Stimulated activated CD8-positive, alpha-beta memory T cell treated with anti-CD3 and anti-CD28 coated beads, Interleukin-4, amount 100 ng/mL, for 24 hours (primary cell): Measurements from ENCODE around the gene BAIAP2L2.

ENCODE experiments used
- DNase-seq: peaks from one replicate; pipeline ENCODE4 v3.0.0-alpha.2; 2020; ENCODE audit warnings: low read depth

Gene BAIAP2L2

DNA sequence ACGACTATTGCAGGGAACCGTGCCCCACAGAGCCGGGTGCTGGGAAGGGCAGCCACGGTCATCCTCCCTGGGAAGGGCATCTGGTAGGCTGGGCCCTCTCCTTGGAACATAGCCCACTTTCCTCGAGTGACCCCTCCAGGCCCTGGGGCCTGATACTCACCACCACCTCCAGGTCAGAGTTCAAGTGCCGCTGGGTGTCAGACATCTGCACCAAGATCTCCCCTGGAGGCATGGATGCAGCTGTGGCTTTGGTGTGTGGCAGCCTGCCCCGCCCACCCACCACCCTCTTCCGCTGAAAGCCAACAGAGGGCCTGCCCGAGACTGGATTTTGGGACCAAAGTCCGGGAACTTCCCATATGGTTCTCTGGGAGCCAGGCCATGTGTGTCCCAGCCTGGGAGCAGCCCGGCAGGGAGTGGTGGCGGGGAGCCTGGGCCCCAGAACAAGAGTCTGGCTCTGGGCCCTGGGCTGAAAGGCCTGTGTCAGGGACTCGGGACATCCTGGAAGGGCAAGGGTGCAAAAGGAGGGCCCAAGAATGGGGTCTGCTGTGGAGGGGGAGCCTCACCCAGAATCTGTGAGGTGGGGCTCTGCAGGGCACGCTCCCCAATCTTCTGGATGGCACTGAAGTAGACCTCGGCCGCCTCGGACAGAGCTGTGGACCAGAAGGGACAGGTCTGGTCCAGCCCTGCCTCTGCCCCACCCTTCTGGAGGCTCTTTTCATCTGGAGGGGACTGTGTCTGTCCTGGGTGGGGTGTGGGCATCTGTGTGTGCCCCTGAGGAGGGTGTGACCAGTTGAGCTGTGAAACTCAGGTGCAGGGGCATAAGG is 2.6 kb downstream of the BAIAP2L2 start:
- no peak for DNase-seq

DNA sequence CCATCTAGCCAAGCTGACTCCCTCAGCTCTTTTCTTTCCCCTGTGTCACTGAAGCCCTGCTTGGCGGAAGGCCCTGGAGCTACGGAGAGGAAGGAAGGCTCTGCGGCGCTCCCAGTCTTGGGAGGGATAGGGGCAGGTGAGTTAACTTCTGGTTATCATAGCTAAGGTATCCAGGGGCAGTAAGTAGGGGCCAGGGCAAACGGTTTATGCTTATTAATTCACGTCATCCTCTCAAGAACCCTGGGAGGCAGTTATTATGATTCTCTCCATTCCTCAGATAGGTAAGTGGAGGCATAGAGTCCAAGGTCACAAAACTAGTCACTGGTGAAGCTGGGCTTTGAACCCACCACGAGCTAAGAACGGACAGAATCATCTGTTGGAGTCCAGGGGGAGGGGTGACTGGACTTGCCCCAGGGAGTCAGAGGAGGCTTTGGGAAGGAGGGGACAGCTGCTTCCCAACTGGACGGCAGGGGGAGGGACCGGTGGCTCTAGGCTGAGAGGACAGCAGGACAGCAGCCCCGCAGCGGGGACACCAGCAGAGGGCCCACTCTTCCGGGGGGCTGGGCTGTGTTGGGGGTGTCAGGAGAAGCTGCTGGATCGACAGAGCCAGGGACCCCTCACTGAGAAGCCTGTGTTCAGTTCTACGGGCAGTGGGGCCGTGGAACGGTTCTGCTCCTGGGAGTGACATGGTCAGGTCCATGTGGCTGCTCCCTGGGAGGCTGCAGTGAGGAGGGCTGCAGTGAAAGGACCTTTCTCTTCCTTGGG is 3.5 kb downstream of the BAIAP2L2 start:
- no peak for DNase-seq

DNA sequence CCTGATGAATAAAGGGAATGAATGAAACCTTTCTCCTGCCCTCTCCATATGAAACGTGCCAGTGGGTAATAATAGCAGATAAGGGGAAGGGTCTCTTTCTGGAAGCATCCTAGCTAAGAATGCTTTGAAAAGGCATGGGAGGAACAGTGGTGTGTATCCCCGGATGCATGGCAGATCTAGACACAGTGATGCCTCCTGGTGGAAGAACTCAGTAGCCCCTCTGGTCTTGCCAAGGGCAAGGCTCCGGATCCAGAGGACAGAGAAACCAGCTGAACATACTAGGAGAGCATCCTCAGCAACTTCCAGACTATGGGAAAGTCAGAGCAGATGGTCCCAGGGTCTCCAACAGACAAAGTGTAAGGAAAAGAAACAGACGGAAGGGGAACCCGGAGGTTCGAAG is 6.4 kb downstream of the BAIAP2L2 start:
- DNase-seq: no peak

DNA sequence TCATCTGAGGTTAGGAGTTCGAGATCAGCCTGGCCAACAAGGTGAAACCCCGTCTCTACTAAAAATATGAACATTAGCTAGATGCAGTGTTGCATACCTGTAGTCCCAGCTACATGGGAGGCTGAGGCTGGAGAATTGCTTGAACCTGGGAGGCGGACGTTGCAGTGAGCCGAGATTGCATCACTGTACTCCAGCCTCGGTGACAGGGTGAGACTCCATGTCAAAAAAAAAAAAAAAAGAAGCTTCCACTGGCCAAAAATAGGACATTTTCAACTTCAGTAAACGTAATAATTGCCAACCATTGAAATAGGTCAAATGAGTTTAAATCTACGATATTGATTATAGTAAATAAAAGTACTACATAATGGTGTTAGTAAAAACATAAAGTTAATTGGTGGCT is 6.8 kb downstream of the BAIAP2L2 start:
- DNase-seq: no peak

DNA sequence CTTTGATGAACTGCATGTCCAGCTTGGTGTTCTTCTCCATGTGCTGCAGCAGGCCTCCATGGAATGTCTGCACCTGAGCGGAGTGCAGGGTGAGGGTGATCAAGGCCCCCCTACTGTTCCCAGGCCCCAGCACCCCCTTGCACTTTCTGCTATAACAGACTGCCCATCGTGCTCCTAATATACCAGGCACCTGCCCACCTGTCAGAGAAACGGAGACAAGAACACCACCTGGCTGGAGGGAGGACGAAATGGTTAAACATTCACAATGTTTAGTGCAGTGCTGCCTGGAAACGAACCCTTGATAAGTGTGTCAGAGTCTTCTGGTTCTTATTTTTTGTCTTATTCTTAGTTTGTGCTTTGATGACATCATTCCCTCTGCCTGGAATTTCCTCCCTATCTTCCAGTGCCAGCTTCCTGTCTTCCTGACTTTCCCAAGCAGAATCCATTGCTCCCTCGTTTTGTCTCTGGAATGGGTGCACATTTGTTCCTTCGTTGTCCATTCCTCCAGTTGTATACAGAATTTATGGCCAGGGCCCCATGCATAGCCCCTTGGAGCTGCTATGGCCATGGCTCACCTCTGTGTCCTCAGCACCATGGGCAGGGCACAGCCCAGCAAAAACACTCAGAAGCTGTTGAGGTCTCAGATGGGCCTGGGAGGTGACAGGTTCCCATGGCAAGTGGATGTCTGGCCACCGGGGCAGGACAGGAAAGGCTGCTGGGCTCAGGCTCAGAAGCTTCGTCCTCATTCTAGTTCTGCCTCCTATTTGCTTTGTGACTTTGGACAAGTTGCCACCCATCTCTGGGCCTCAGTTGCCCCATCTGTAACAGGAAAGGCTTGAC is 11.9 kb downstream of the BAIAP2L2 start:
- no peak for DNase-seq

DNA sequence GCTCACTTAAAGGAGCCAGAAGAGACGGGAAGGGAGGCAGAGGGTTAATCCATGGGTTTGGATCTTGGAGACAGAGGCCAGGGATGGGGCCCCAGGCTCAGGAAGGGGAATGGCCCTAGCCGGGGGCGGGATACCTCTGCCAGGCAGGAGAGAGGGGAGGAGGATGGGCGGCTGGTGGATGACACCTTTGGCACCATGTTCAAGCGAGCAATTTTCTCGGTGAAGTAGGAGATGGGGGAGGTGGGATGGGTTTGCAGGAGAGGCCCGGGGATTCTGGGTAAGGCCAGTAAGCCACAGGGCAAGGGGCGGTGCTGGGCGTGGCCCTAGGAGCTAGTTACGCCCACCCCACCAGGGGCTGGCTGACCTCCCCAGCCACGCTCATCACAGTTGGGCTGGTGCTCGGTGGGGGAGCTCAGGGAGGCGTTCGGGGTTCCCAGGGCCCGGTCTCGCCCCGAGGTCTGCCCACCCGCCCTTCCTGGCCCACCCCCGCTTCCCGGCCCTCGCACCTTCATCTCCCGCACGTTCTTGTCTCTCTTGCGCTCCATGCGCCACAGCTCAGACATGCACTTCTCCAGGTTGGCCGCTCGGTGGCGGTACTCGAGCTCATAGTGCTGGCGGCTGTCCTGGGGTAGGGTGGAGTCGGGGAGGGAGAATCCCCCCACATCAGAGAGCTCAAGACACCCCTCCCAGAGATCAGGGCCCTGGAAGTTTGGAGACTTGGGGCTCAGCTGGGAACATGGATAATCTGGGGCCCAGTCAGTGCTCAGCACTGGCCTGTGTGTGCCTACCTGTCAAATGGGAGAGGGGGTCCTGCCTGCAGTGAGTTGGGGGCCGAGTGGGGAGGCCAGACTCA is 12.7 kb downstream of the BAIAP2L2 start:
- DNase-seq: no peak

DNA sequence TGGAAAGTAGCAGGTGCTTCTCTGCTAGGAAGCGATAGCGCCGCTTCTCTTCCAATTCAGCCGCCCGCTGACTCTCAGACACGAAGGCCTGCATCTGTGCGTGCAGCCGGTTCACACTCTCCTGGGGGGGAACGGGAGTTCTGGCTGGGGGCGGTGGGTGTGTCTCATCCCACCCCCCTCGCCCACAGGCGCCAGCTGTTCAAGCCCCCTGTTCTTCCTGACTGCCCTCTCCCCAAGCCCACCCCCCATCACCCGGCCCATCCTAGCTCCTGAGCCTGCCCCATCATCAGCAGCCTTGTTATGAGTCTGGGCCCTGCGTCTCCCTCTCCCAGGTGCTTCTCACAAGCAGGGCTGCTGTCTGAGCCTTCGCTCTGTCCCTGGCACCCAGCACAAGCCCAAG is 13.4 kb downstream of the BAIAP2L2 start:
- no peak for DNase-seq

DNA sequence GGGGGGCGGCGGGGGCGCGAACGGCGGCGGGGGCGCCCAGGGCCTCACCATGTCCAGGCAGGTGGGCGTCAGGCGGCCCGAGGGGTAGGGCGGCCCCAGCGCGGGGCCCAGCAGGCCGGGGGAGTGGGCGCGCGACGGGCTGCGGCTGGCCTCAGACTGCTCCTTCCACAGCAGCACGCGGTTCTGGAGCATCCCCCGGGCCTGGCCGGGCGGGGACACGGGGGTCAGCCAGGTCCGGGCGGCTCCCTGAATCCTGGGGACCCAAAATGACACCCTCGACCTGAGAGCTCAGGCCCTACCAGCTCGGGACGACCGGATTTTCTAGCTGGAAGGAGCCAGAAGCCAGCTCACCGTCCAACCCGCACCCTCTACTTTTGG is 21.0 kb downstream of the BAIAP2L2 start:
- DNase-seq: no peak

DNA sequence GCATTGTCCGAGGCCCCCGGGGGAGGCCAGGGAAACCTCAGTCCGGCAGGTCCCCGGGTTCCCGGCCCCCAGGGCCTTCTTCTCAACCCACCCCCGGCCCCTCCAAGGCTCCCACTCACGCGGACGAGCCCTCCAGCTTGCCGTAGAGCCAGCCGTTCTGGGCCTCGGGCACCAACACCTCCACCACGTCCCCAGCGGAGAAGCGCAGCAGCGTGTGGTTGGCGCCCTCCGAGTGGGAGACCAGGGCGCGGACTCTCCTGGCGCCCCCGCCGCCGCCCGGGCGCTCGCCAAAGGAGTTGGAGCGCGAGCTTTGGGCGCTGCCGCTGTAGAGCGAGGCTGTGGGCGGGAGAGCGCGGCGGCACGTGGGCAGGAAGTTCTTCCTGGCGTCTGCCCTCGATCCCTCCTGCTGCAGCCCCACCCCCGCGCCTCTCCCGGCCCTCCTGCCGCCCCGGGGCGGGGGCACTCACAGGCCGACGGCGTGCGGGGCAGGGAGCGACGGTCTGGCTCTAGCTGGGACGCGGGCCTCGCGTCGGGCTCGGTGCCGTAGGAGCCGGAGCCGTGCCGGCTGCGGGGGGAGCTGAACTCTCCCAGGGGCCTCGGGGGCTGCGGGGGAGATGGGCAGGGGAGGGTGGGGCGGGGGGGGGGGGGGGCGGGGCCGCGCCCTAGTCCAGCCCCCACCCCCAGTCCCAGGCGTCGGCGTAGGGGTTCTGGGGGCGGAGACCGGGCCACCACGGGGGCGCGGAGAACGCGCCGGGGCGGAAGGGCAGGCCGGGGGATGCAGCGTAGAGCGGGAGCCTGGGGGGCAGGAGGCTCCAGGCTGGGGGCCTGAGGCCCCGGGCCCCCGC is 21.6 kb downstream of the BAIAP2L2 start:
- no peak for DNase-seq

DNA sequence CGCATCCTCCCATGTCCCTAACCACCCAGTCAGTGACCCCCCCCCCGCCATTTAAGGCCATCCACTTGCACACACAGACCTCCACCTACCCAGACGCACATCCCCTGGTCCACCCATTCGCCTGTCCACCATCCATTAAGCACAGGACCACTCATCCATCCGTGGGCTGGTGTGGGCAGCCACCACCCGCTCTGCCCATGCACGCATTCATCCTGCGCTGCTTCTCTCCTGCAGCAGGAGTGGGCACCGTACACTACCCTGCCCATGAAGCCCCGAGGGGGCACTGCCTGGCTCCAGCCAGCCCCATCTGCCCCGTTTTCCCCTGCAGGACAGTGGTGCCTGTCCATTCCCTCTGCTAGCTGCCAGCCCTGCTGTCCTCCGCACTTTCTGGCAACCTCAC is 22.6 kb downstream of the BAIAP2L2 start:
- no peak for DNase-seq

DNA sequence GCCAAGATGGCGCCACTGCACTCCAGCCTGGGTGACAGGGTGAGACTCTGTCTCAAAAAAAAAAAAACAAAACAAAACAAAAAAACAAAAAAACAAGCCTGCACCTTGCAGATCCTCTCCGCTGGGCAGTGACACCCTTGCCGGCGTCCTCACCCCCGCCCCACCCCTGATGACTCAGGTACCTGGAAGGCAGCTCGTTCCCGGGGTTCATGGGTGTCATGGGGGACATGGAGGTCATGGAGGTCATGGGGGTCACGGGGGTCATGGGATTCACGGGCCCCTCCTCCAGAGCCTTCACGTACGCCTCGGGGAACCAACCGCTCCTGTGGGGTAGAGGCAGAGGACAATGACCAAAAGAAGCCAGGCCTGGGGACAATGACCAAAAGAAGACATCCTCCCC is 23.5 kb downstream of the BAIAP2L2 start:
- no peak for DNase-seq

DNA sequence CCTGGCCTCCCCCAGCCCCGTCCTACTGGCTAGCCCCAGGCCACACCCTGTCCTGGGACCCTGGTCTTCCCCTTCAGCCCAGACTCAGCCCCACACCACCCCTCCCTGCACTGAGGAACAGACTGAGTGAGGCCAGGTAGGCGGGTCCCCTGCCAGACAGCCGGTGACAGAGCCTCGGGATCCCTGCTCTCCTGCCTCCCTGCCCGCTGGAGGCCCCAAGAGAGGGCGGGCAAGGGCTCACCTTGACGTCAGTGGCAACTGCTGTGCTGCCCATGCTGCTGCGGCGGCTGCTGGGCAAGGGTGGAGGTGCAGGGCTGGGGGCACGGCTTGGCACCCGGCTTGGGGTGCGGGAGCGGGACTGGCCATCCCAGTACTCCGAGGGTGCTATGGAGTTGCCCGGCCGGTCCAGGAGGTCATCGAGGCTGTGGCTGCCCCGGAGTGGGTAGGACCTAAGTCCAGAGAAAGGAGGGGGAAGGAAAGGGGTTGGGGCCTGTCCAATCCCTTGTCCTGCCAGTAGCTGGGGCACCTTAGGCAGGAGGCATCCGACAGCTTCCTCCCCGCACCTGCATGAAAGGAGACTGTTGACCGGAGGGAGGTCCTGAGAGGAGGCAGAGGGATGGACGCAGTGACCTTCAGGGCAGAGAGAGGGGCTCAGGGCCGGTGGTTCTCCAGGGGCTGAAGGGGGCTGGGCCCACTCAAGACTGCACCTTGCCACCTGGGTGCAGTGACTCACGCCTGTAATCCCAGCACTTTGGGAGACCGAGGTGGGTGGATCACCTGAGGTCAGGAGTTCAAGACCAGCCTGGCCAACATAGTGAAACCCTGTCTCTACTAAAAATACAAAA is 24.3 kb downstream of the BAIAP2L2 start:
- DNase-seq: no peak

DNA sequence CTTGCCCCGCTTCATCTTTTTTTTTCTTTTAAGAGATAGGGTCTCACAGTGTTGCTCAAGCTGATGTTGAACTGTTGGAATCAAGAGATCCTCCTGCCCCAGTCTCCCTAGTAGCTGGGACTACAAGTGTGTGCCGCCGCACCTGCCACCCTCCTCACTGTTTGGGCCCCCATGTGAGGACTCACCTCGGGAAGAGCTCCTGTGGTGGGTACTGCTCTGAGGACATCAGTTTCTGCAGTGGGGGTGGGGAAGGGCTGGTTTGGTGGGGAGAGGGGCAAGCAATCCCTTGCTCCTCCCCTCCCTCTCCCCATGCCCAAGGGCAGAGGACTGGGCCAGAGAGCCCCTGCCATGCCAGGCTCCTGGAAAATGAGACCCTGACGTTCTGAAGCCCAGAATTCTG is 25.0 kb downstream of the BAIAP2L2 start:
- no peak for DNase-seq

DNA sequence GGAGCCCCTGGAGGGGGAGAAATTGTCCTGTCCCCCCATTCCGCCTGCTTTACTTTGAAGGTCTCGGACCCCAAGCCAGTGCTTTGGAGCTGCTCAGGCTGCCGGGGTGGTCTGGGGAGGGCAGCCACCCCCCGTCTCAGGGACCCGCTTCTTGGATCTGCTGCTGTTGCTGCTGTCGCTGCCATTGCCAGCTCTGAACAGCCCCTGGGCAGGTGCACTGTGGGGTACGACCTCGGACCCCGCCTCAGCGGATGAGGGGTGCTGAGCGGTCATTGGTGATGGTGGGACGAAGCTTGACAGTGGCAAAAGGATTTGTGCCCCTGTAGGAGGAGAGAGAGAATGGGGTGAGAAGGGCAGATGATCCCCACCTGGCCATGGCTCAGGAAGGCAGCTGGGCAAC is 25.4 kb downstream of the BAIAP2L2 start:
- DNase-seq: no peak

DNA sequence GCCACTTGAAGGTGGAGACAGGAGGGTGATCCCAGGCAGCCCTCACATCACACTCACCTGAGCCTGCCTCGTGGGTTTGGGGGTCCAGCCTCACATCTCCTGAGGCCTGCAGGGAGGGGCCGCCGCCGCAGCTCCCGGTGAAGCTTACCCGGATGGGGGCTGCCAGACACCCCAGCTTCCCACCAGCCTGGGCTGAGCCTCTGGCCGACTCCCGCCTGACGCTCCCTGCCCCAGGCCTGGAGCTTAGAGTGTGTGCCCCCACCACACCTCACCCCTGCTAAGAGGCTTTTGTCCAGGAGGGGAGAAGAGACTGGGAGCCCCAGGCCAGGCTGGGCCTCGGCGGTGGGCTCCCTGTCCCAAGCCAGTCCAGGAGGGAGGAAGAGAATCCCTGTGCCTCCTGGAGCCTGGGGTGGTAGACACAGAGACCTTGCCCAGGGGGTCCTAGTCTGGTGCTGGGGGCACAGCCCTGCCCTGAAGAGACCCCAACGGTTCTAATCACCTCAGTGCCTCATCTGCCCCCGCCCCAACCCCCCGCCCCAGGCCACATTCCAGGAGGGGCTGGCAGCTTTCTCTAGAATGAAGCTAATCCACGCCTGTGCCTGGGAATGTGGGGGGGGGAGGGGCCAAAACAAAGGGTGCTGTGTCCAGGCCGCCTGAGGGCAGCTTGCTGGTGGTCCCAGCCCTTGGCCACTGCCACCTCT is 26.4 kb downstream of the BAIAP2L2 start, which contains the start of gene SLC16A8:
Gene SLC16A8, minus strand, starts transcription at position 254 of the 701 bp plus-strand sequence. CDS start 1,311 bp downstream, outside the sequence.
- DNase-seq: no peak

DNA sequence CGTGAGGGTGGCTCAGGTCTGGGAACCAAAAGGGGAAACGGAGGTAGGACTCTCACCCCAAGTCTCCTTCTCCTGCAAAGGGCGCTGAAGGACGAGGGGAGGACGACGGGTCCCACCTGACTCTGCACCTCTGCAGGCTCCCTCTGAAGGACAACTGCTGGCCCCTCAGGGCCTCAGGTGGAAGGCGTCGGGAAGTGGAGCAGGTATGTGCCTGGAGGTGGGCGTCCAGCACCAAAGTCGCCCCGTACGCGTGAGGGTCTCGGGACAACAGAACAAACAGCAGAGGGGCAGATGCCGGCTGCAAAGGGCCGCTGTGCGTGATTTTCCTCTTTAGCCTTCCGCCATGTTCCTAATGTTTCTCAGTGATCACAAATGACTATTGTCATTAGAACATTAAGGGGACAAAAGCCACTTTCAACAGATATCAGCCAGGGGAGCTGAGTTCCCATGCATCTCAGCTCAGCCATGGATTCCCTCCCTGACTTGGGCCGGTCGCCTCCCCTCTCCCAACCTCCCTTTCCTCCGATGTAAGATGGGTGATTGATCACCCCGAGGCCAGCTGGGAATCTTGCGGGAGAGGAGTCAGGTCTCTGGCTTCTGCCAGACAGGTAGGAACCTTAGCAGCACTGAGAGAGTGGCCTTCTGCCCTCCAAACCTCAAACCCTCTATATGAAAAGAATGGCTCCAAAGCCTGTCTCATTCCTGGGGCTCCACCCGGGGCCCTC is 27.3 kb downstream of the BAIAP2L2 start:
- no peak for DNase-seq

DNA sequence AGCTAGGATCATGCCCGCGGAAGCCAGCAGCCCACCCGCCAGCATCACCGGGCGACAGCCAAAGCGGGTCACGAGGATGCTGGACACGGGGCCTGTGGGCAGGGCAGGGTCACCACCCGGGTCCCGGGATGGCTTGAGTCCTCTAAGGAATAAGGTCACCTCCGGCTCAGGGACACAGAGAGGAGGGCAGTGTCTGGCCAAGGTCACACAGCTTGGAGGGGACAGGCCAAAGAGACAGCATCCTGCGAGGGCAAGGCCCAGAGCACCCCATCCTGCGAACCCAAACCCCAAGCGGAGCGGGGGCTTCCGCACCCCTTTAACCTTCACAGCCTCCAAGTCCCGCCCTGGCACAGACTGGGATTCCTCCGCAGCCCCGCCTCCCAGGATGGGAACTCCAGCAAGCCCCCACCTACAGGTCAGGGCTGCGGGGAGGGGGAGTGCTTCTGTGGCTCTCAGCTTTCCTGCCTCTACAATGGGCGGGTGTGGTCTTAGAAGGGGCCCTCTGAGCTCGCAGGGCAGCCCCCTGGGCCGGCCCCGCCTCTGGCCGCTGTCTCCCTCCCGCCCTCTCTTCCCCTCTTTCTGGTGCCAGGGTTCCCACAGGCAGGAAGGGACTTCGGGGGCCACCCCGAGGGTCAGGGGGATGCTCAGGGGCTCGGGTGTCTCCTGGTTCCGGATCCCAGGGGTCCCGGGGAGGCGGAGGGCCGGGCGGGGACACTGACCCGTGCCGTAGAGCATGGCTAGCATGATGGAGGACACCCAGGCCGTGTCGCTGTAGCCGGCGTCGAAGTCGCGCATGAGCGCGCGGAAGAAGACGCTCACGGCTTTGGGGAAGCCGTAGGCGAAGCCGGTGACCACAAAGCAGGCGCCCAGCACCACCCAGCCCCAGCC is 28.3 kb downstream of the BAIAP2L2 start:
- DNase-seq: no peak

DNA sequence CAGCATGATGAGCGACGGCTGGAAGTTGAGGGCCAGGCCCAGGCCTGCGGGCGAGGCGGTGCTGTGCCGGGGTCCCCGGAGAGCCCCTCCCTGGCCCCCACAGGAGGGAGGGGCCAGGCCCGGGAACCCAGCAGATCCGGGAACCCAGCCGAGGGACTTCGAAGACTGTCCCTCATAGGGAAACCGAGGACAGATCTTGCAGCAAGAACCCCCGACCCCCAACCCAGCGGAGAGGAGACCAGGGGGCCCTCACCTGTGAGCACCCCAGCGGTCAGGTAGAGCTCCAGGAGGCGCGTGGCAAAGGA is 28.9 kb downstream of the BAIAP2L2 start:
- no peak for DNase-seq
